ENCODE data around the gene USB1. TPM values are rescaled to one million over a fixed set of nuclear protein-coding genes. Genes with fewer than 3 reads are reported as not detected.

USB1 gene
- total RNA-seq, 1 experiment from 2014 or later: 73.1 TPM

DNA sequence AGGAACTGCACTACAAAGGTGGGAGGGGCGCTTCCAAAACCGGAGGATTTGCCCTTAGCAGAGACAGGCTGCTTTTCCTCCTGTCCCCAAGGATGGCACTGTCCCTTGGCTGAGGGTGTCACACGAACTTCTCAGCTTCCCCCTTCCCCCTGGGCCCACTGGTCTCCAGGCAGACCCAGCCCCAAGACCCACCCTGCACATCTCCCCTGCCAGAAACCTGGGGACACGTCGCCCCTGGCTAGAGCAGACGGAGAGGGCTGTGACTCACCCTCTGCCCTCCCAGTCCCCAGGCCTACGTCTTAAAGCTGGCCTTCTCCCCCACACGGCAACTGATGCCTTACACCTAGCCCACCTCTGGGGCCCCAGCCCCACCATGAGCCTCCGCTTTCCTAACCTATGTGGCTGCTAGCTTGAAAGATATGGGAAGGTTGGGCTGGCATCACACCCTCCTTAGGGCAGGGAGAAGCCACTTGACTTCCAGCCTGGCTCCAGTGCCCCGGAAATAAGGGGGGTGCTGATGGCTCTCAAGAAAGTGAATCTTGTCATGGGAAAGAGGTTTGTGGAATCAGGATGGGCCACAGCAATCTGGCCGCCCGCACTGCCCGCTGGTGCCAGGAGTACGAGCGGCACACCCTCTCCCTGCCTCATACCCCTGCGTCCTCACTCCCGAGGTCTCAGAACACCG is 5.3 kb upstream of the USB1 start:
- no peak overlapping the region for H3K4me3 ChIP-seq (replicated peaks in 1 of 2; ENCODE audit: low read depth in 1 of 2, low read length in 2 of 2)
- no peaks in the 10 kb centered on the region for H3K9me2 ChIP-seq (ENCODE audit: insufficient read depth)
- DNase-seq (ENCODE audit: low read depth, low spot score) (no peak), ATAC-seq (no peak)
- H4K20me1 ChIP-seq (ENCODE audit: insufficient read depth): no peaks in the 10 kb centered on the region
- H3K27me3 ChIP-seq (ENCODE audit: insufficient read depth, low read length): no peaks in the 10 kb centered on the region
- intact Hi-C loops (cut with micrococcal nuclease): loop anchor here (2.0 kb wide), 1 partner anchor 239 kb away; no protein-coding TSS in a partner anchor
- TF ChIP-seq, protein P1, sequence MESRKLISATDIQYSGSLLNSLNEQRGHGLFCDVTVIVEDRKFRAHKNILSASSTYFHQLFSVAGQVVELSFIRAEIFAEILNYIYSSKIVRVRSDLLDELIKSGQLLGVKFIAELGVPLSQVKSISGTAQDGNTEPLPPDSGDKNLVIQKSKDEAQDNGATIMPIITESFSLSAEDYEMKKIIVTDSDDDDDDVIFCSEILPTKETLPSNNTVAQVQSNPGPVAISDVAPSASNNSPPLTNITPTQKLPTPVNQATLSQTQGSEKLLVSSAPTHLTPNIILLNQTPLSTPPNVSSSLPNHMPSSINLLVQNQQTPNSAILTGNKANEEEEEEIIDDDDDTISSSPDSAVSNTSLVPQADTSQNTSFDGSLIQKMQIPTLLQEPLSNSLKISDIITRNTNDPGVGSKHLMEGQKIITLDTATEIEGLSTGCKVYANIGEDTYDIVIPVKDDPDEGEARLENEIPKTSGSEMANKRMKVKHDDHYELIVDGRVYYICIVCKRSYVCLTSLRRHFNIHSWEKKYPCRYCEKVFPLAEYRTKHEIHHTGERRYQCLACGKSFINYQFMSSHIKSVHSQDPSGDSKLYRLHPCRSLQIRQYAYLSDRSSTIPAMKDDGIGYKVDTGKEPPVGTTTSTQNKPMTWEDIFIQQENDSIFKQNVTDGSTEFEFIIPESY (IDR thresholded peaks at IDR 0.05; ENCODE audit: extremely low read depth, insufficient replicate concordance, low read length): no peak
- TF ChIP-seq SRF (IDR thresholded peaks at IDR 0.05; ENCODE audit: low read depth) (no peak), RAD21 (IDR thresholded peaks at IDR 0.05; ENCODE audit: low read depth) (no peak), YY1 (IDR thresholded peaks at IDR 0.05; ENCODE audit: extremely low read depth, insufficient replicate concordance, low read depth, low read length) (no peak), POLR2A (IDR thresholded peaks at IDR 0.05; ENCODE audit: borderline replicate concordance, extremely low read depth, insufficient read depth, insufficient read length) (no peak), POLR2AphosphoS5 (IDR thresholded peaks at IDR 0.05; ENCODE audit: low read depth, low read length) (no peak), JUND (IDR thresholded peaks at IDR 0.05) (no peak)
- TF ChIP-seq, protein P2, sequence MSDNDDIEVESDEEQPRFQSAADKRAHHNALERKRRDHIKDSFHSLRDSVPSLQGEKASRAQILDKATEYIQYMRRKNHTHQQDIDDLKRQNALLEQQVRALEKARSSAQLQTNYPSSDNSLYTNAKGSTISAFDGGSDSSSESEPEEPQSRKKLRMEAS (IDR thresholded peaks at IDR 0.05): no peak
- no TSS peak for BruUV-seq (replicated peaks)
- ChIA-PET POLR2A (no interaction called here), CTCF (no interaction called here), RAD21 (ENCODE audit: low non-redundant PET in 1 of 2, low total read pairs in 2 of 2, uncharacterized antibody in 2 of 2, unreplicated experiment in 2 of 2) (no interaction called here)
- H3K9me3 ChIP-seq (ENCODE audit: control insufficient read depth in 1 of 2, insufficient read depth in 1 of 2, low read depth in 1 of 2, low read length in 2 of 2): no peaks in the 10 kb centered on the region
- H2AFZ ChIP-seq (ENCODE audit: low read depth, low read length, poor library complexity, severe bottlenecking): no peak overlapping the region
- H3K27ac ChIP-seq (ENCODE audit: low read depth, low read length): no peak overlapping the region
- peaks cover 14 to 32% of the 10 kb centered on the region in 2 experiments; a peak in 3 of 4 replicates for H3K4me1 ChIP-seq (ENCODE audit: control insufficient read depth in 1 of 2, insufficient read depth in 2 of 2, low read length in 2 of 2)
- no peaks in the 10 kb centered on the region for H3K79me2 ChIP-seq (ENCODE audit: insufficient read depth, low read length)
- no peak overlapping the region for H3K4me2 ChIP-seq (ENCODE audit: low read length)
- no peak overlapping the region for H3K9ac ChIP-seq (ENCODE audit: low read length)
- H3K36me3 ChIP-seq (ENCODE audit: control insufficient read depth in 1 of 2, insufficient read depth in 2 of 2, low read length in 2 of 2): no peaks in the 10 kb centered on the region

Data from HCT116 (cell line).